ENCODE measurements around the gene DNAAF5.
A peak's percentile ranks its signal among the peaks of the same experiment; 100 is the strongest.

The DNAAF5 gene

DNA sequence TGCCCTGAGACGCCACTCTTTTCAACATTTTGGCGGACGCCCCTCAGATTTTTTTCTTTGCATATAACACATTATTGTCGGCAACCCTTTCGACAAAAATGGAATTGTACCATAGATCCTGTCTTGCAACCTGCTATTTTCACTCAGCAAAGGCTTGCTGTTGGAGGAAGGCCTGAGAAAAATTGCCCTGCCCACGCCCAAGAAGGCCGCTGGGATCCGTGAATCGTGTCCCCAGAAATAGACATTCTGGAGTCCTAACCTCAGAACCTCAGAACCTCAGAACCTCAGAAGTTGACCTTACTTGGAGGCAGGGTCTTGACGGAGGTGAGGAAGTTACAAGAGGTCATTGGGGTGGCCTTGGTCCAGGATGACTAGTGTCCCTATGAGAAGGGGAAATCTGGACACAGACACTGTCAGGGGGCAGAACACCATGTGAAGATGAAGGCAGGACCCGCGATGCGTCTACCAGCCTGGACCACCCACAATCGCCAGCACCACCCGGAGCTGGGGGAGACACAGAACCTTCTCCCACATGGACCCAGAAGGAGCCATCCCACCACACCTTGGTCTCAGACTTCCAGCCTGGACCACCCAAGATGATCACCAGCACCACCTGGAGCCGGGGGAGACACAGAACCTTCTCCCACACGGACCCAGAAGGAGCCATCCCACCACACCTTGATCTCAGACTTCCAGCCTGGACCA is 19.1 kb upstream of the DNAAF5 start:
- DNase-seq, result no peak

DNA sequence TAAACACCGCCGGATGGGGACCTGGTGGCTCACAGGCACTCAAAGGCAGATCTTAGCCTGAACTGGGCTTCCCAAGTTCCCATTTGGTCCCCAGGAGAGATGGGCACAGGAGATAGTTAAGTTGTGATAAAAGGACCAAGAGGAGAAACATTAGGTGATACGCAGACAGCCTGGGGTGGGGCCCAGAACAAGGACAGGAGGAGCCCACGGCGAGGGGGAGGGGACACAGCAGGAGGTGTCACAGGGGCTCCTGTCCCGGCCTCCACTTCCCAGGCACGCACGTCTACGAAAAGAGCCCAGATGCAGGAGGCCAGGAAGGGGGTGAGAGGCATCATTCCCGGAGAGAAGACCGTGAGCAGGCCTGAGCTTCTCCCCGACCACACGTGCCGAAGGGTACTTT is 16.3 kb upstream of the DNAAF5 start:
- no peak for DNase-seq

- no peak for DNase-seq
Measured at GRCh38 chr7:711093-711921, 15.2 kb upstream of the DNAAF5 start.

- DNase-seq, result no peak
Measured at GRCh38 chr7:711922-712380, 14.5 kb upstream of the DNAAF5 start.

- DNase-seq, result no peak
Measured at GRCh38 chr7:712381-713138, 13.9 kb upstream of the DNAAF5 start.

- DNase-seq, result no peak
Measured at GRCh38 chr7:713139-713457, 13.4 kb upstream of the DNAAF5 start.

DNA sequence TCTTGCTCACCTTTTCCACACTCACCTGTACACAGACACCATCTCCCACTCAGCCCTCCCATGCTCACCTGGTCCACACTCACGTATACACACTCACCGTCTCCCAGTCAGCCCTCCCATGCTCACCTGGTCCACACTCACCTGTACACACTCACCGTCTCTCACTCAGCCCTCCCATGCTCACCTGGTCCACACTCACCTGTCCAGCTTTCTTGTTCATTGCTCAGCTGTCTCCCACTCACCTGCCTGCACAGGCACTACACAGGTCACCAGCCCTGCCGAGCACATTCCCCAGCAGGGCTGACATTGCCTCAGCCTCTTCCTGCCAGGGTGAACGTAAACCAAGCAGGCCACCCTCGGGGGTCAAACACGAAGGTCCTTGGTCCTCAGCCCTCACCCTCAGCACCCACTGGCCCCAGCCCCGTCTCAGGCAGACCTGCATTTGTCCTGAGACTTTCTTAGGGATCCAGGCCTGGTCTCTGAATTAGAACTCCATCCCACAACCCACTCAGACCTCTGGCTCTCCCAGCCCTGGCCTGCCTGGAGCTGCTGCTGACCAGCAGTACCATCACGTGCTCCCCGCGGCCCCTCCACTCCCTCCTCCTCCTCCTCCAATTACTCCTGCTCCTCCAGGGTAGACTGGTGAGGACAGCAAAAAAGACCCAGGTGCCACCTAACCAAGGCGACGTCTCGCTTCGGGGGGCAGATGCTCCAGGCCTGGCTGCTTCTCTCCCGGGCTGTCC is 12.8 kb upstream of the DNAAF5 start:
- no peak for DNase-seq

DNA sequence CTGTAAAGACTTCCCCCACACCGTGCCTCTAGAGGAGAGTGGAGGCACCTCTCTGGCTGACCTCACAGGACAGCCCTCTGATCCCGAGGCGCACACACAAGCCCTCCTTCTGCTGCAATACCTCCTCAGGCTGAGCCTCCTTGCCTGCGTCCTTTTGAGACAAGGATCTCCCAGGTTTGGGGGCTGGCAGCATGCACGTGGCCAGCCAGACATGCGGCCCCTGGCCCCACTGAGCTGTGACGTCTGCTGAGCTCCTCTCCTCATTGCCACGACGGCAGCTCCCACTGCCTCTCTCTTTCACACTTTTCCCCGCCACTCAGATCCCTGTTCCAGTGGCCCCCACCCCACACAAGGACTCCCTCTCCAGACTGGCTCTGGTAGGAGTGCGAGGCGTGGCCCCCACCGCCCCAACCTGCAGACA is 12.2 kb upstream of the DNAAF5 start:
- no peak for DNase-seq

GRCh38 chr7:716222-716621 is 10.3 kb upstream of the DNAAF5 start:
- no peak for DNase-seq

GRCh38 chr7:716636-717035 is 9.9 kb upstream of the DNAAF5 start:
- DNase-seq, result no peak

DNA sequence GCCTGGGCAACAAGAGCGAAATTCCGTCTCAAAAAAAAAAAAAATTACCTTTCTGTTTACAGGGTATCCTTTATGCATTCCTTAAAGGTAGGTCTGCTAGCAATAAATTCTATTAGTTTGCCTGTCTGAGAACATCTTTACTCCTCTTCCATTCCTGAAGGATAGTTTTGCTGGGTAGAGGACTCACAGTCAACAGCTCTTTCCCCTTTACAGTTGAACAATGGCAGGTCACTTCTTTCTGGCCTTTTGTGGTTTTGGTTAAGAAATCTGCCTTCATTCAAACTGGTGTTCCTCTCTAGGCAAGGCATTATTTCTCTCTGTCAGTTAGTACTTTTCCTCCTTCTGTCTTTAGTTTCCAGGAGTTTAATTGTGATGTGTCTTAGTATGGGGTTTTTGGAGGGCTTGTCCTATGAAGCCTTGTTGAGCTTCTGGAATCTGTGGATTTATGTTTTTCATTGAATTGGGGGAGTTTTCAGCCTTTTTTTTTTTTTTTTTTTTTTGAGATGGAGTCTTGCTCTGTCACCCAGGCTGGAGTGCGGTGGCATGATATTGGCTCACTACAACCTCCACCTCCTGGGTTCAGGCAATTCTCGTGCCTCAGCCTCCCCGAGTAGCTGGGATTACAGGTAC is 4.8 kb upstream of the DNAAF5 start:
- no peak for DNase-seq

- DNase-seq, result no peak
Measured at GRCh38 chr7:723541-723940, 3.0 kb upstream of the DNAAF5 start.

DNA sequence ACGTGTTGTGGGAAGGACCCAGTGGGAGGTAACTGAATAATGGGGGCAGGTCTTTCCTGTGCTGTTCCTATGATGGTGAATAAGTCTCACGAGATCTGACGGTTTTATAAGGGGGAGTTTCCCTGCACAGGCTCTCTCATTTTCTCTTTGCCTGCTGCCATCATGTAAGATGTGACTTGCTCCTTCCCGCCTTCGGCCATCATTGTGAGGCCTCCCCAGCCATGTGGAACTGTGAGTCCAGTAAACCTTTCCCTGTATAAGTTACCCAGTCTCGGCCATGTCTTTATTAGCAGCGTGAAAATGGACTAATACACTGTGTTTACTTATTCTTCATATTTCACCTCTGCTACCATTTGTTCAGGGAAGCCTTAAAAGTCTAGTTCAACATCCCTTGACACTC is 2.2 kb upstream of the DNAAF5 start:
- no peak for DNase-seq

GRCh38 chr7:725223-726005 is 1.1 kb upstream of the DNAAF5 start:
- no peak for DNase-seq

DNA sequence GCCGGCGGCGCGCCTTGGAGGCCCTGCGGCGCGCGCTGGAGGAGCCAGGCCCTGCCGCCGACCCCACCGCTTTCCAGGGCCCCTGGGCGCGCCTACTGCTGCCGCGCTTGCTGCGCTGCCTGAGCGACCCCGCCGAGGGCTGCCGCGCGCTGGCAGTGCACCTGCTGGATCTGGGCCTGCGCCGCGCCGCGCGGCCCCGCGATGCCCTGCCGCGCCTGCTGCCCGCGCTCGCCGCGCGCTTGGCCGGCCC is 280 bp downstream of the DNAAF5 start:
- no peak for DNase-seq

DNA sequence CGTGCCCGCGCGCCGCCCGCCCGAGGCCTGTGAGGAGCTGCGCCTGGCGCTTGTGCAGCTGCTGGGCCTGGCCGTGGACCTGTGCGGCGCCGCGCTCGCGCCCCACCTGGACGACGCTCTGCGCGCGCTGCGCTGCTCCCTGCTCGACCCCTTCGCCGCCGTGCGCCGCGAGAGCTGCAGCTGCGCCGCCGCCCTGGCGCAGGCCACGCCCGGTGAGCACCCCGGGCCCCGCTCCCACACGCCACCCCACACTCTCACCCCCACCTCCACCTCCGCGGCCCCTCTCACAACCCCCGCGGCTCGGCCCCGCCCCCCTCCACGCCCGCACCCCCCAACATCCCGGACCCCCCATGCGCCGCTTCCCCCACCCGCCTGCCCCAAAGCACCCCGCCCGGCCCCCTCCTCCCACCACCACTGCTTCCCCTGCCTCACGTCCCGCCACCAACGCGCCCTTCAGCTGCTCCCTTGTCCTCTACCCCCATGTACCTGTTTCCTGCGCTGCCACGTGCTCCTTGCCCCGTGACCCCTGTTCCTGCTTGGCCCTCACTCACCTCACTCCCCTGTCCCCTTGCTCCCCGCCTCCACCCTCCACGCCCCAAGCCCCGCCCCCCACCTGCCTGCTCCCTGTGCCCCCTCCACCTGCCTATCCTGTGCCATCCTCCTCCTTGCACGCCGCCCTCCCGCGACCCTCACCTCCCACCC is 756 bp downstream of the DNAAF5 start, which contains the start of gene PRKAR1B:
PRKAR1B (minus strand) TSS at position 178 of the 702 bp plus-strand sequence. CDS start 15,776 bp downstream, outside the sequence.
- peak; percentile 30 for DNase-seq

- DNase-seq, result no peak
Measured at GRCh38 chr7:727806-728460, 1.4 kb downstream of the DNAAF5 start.

GRCh38 chr7:728602-729001 is 2.1 kb downstream of the DNAAF5 start:
- no peak for DNase-seq

GRCh38 chr7:729140-730000 is 2.9 kb downstream of the DNAAF5 start:
- DNase-seq, result no peak
